Measurements from ENCODE around the gene KLF6.

KLF6 gene

DNA sequence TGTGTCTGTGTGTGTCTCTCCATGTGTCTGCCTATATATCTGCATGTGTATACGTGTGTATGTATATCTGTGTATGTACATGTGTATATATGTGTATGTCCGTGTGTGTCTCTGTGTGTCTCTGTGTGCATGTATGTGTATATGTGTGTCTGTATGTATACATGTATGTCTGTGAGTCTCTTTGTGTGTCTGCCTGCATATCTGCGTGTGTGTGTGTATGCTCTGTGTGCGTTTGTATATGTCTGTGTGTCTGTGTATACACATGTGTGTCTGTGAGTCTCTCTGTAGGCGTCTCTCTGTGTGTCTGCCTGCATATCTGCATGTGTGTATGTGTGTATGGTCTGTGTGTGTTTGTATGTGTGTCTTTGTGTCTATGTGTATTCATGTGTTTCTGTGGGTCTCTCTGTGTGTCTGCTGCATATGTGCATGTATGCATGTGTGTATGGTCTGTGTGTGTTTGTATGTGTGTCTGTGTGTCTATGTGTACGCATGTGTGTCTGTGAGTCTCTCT, 23.7 kb upstream of the KLF6 start:
- no peak for DNase-seq

DNA sequence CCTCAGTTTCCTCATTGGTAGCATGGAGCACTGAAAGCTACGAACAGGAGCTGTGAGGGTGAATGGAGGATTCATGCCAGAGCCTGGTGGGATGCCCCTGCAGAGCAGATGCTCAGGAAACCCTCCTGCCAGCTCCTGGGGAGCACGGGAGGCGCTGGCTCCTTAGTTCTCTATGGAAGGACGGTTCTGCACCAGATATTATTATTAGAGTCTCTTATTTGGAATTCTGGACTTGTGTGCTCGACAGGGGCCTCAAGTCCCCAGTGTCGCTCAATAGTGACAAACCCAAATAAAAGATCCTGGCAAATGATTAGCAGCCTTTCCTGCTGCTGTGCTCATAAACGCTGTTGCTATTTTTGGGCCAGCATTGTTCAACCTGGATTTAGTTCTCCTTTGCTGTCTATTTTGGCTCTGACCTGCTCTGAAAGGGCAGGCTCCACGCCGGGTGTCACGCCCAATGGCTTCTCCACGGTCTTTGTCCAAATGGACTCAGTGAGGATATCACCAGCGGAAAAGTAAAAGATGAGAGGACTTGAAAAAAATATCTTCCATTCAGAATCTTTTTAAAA, 23.0 kb upstream of the KLF6 start:
- DNase-seq = no peak

DNA sequence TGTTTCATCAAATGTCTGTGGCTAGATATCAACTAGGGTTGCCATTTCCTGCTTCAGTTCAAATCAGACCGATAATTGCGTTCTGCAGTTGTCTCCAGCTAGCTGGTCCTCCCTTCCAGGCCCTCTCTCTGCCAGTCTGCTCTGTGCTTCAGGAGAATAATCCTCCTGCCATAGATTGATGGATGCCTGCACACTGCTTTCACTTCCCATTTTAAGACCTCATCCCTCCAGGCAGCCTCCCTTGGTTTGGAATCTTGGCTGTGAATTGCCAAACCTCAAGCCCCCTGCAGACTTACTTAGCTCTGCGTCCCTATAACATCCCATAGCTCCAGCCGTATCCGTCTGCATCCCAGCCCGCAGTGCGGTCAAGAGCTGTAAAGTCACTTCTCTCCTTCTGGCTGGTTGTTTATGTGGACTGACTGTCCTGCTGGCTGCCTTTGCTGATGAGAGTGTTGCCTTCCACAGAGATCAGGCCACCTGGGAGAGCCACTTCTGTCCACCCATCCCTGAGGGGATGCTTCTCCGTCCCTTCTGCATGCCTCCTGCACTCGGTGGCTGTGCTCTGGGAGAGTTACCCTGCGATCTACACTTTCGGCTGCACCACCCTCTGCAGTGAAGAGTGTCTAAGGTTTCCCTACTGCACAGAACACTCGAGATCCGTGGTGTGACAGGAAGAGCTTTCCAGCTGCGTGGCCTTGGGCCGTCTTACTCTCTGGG, 22.4 kb upstream of the KLF6 start:
- peak; percentile 18 for DNase-seq

DNA sequence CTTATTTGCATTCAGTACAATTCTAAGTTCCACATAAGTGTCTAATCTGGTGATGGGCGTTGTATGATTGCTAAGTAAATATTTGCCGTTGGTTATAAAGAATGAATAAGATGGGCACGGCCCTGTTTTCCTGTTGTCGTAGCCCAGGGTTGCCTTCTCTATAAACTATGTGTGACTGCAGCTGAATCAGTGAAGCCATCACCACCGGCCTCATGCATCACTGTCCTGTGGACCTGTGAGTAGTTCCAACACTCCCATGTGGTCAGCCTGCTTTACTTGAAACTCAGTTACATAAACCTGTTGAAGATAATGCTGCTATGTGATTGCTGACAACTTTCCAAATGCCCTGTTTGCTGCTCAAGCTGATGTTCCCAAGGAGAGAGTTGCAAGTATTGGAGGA, 21.6 kb upstream of the KLF6 start:
- peak; percentile 56 for DNase-seq

DNA sequence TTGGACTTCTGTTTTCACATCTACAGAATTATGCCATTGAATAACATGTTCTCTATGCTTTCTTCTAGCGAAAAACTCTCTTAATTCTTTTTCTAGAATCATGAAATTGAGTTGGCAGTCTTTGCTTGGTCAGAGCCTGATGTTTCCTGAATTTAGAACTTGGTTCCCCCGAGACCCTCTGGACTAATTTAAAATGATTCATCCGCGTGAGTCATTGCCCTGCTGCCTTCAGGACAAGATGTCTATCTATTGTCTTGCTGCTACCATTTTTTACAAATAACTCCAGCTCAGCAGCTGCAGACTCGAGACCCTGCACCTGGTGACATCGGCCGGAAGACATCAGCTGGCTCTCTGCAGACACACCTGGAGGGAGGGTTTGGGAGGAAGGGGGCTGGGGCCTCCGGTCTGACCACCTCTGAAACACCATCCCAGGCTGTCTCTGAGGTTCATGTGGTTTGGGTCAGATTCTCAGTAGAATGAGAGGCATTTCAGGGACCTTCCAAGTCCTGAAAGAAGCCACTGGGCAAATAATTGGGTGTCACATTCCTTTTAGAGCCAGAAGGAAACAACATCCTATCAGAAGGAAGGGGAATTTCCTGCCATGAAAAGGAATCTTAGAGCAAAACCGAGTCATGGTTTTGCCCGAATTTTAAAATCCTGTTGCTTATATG, 20.9 kb upstream of the KLF6 start:
- DNase-seq = peak; percentile 71

DNA sequence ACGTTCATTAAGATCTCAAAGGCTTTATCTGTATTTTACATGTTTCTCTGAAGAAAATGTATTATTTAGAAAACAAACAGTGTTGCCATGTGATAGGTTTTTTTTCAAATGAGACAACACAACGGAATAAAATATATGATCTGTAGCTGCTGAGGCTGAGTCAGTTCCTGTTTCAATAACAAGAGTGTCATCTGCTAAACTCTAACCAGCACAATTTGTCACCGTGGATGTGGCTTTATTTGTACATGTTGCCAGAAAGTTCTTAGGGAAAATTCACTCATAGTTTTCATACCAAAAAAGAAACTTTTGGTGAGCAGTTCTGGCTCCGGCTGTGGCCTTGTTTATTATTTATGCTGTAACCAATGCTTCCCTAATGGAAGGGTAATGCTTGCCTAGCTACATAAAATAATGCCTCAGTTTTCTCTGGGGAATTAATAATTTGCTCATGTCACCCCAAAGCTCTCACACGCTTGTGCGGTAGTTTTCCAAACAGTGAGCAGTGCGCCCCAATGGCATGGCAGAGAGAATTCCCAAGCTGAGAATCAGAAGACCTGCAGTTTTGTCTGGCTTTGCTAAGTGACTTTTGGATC, 20.3 kb upstream of the KLF6 start:
- DNase-seq = peak; percentile 93

DNA sequence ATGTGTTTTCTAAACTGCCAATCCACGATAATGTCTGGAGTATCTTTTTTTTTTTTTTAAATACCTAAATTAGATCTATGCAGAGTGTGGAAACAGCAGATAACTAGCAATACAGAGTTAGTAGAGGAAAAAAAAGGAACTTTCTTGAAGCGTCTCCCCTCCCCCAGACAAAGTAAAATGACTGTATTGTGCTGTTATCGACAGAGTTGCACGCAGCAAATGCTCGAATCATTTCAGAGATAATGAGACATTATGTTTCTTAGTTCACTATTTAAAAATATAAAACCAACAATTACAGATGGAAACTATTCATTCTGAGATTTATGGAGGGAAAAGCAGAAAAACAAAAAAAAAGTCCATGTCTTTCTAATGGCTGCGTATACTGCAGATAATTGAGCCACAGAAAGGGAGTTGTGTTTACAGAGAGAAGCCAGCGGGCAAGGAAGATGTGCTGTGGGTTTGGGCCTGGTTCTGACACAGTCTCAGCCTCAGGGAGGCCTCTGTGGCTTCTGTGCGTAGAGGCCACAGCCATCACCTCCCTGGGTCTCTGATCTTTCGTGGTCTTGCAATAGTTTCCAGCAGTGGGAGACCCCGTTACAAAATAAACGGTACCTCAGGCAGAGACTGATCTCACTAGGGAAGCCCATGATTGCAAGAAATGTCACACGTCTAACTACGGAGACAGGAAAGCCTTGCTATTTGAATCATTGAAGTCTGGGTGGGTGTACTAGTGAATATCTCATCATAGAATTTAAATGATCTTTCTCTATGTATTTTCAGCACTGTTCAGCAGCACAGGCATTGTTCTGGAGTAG, 19.1 kb upstream of the KLF6 start:
- peak; percentile 78 for DNase-seq

DNA sequence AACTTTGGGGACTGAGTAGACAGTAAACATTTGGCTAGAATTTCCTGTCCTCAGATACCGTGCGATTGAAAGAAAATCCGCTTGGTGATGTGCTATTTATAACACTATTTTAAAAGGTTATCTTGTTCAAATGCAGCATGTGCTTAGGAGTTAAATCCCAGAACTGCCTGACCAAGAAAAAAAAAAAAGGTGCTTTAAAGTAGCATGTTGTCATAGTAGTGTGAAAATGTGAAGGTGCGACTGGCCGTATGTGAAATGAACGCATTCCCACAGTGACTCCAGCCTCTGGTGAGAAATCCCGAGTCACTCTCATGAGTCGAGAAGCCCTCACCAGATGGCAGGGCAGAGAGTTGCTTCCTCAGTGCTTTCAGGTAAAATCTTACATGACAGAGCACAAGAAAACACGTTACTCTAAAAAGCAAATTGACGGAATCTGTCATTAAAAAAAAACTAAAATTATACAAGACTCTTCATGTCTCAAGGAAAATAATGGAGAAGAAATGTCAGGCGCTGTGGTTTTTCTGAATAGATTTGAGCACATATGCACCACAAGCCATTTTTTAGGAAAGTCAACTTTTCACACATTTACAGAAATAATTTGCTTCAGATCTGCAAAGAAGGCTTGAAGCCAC, 18.4 kb upstream of the KLF6 start:
- no peak for DNase-seq

DNA sequence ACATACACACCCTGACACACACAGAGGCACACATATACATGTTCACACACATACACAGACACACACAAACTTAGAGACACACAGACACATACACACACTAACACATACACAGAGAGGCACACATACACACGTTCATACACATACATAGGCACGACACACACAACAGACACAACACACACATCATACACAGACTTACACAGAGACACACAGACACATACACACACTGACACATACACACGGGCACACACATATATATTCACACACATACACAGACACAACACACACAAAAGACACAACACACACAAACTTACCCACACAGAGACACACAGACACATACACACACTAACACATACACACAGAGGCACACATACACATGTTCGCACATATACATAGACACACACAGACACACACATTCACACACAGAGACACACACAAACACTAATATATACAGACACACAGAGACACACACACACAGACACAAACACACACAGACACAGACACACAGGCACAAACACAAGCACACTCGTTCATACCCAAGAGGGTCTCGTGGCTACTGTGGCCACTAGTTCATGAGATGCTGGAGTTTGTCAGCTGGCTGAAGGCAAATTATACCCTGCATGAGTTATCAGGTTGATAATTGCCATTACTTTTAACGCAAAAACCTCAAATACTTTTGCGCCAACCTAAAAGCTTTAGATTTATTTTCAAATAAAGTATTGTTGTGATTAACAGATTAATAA, 17.7 kb upstream of the KLF6 start:
- DNase-seq = no peak

DNA sequence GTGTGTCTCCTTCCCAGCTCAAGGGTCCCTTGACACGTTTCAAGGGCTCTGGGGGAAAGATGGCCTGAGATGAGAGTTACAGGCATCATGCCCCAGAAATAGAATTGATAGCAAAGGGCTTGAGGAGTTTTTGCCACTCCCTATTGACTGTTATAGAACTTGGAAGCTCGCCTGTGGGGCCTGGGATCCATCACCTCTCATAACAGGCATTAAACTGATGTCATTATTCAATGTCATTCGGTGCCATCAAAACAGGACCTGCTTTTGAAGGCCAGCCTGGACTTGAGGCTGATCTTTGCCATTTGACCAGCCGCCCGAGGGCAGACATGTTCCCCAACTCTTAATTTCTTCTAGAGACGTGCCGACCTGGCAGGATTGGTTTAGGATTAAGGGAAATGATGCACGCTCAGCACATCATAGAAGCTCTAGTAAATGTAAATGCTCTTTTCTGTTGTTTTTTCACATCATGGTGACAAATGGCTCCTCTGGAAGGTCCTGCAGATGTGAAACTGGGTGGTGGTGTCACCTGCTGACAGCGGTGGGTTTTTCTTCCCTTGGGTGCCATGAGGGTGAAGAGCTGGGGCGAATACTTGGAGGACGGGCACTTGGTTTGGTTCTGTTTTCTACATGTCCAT, 16.7 kb upstream of the KLF6 start:
- DNase-seq = no peak

DNA sequence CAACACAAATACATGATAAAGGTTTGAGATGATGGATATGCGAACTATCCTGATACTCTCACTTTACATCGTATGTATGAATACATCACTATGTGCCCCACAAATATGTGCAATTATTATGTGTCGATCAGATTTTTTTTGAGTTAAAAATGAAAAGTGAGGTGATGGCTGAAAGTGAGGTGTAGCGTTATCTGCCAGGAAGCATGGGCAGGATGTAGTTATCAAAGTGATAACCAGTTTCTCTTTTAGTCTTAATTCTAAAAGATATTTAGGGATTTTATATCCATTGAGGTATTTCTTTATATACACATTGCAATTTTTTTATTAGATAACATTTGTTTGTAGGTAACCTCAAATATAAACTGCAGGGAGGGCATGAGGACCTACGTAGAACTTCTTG, 15.6 kb upstream of the KLF6 start:
- no peak for DNase-seq

DNA sequence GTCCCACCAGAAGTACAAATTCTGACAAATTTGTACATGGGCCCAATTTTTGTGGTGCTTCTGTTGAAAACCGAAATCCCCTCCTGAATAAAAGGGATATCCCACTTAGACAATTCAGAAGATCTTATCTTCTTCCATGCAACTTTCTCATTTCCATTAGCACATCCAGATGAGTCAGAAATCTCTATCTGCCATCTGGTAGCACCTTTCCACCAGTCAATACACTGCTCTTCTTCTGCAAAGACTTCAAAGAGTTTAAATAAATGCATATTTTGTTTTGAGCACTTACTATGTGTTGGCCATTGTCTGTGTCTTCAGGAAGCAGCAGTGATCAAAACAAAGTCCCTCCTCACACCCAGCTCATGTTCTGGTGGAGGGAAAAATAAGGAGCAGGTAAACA, 12.7 kb upstream of the KLF6 start:
- no peak for DNase-seq

DNA sequence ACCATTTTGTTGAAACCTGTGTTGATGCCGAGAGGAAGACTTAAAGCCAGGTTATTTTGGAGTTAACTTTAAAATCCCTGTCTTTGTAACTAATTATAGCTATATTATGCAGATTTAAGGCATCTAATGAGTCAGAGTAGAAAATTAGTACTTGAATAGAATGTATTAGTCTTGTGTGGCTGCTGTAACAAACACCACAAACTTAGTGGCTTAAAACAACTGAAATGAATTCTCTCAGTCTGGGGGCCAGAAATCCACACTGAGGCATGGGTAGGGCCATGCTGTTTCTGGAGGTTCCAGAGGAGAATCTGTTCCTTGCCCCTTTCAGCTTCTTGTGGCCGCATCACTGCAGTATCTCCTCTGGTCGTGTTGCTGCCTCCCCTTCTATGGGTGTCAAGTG, 8.5 kb upstream of the KLF6 start:
- DNase-seq = no peak

DNA sequence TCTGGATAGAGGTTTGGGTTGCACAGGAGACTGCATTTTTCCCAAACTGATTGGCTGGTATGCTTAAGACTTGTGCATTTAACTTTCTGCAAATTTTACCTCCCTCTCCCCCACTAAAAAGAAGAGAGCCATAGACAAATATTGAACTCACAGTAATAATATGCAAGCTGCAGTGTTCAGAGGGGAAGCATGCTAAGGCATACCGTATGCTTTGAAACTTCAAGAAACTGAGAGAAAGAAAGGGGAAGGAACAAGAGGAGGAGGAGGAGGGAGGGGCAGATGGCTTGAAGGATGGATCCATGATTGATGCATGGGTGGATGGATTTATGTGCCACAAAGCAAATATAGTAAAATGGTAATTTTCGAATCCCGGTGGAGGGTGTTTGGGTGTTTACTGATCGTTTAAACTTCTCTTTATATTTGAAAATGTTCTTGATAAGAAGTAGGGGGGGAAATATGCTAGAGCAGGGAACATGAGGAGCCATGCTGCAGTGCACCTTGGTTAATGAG, 7.8 kb upstream of the KLF6 start:
- no peak for DNase-seq

DNA sequence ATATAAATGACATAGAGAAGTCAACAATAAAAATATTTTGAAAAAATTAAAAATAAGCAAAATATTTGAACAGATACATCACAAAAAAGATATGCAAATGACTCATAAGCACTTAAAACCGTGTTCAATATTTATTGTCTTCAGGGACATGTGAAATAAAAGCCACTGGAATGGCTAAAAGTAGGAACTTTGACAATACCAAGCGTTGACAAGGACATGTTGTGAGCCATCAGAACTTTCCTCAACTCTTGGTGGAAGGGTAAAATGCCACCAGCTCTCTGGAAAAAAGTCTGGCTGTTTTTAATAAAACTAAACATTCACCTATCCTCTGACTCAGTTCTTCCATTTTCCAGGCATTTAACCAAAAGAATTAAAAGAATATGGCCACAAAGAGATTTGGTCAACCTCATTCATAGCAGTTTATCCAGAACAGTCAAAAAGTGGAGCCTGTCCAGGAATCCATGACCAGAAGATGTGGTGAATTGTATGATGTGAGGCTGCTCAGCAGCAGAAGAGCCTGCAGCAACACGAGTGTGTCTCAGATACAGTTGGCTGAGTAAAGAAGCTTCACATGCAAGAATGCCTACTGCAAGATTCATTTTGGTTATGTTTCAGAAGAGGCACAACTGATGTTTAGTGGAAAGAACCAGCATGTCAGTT, 7.1 kb upstream of the KLF6 start:
- no peak for DNase-seq

DNA sequence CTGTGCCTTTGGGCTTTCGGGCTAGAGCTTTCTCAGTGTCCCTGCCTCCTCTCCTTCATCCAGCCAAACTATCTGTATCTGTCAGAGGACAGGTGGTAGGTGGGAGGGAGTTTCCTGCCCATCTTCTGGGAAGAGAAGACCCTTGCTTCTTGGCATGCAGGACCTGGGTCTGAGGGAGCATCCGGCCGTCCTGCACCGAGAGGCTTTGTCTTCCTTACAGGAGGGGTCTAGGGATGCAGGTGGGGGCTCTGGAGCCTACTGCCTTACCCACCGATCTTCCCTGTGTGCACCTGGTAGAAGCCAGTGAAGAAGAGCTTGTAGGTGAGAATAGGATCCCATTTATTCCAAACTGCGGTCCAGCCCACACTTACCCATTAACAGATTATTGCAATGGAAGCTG, 5.8 kb upstream of the KLF6 start:
- DNase-seq = no peak

DNA sequence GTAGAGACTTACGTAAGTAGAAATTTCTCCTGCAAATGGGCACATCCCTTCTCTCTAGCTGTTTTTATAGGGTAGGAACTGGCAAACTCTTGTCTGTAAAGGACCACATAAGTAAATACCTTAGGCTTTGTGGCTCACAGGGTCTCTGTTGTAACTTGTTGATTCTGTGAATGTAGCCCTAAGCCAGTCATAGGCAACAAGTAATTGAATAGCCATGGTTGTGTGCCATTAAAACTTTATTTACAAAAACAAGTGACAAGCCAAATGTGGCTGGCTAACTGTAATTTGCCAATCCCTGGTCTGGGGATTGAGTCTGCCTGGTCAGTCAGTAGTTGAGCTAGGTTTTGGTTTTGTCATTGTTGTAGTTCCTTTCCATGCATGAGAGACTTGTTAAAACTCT, 5.3 kb upstream of the KLF6 start:
- no peak for DNase-seq

DNA sequence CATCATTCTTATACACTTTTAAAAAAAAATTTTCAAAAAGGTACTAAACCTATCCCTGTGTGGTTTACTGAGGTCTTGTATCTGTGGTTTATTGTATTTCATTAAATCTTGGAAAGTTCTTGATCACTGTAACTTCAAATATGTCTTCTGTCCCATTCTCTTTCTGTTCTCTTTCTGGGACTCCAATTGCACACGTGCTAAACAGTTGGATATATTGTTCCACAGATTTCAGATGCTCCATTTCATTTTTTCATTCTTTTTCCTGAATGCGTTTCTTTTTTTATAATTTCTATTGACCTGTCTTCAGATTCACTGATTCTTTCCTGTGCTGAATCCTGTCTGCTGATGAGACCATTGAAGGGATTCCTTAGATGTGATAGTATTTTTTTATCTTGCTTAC, 4.6 kb upstream of the KLF6 start:
- DNase-seq = no peak

DNA sequence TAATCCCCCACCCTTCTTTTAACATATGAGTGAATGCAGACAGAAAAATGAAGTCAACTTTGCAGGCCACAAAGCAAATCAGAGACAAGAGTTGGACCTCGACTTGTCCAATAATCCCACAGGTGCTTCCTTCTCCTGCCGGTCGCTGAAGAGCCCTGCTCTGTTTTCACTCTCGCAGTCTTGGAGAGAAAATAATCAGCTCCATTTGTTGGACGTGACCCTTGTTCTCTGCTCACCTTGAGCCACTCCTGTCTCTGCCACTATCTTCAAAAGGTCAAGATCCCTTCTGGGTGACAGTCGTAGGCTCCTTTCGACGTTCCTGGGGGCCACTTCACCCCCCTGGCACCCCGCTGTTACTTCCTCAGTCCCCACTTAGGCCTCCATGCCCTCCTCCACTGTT, 2.8 kb upstream of the KLF6 start:
- no peak for DNase-seq

DNA sequence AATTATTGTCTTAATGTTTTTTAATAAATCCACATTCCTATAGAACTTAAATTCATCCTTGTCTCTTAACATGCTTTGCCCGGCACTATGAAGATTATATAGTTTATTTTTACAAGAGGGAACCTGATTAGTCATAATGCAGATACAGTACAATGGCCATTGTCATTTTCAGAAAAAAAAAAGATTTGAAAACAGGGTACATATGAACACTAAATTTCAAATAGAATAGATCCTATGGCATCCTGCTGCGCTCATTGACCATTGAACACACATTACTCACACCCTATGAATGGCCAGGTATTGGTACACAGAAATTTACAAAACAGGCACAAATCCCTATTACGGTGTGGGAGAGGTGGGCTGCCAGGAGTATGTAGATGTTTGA, 2.0 kb upstream of the KLF6 start:
- no peak for DNase-seq
